WI38 (cell line): ENCODE measurements around the gene KEAP1.

Experiments used
- H3K4me3 ChIP-seq: 2 replicates; pipeline ENCODE4 v1.5.1; 2011; ENCODE audit warnings: low read depth, mild to moderate bottlenecking, control low read depth, low read length
- CTCF ChIP-seq: IDR thresholded peaks from 2 replicates; pipeline ENCODE4 v1.5.1; 2012; ENCODE audit warnings: low read depth, mild to moderate bottlenecking, control low read depth, low read length

The KEAP1 gene

GRCh38 chr19:10505583-10506229 lies 2.5 kb upstream of the KEAP1 start:
- TF ChIP-seq CTCF = peak; percentile 77
- H3K4me3 ChIP-seq = no peak overlapping the region

- H3K4me3 ChIP-seq = peak overlapping the region; percentile 88
- TF ChIP-seq CTCF = no peak
These were observed 593 bp downstream of the KEAP1 start for GRCh38 chr19:10502524-10503001.

GRCh38 chr19:10501971-10502523 lies 1.1 kb downstream of the KEAP1 start:
- H3K4me3 ChIP-seq = peak overlapping the region; percentile 88
- TF ChIP-seq CTCF = no peak

GRCh38 chr19:10500247-10500592 lies 2.9 kb downstream of the KEAP1 start:
- no peak for TF ChIP-seq CTCF

GRCh38 chr19:10499550-10500246 lies 3.5 kb downstream of the KEAP1 start:
- no peak for TF ChIP-seq CTCF
- H3K4me3 ChIP-seq = no peak overlapping the region

More at GRCh38 chr19:10500247-10500592, 2.9 kb downstream of the KEAP1 start:
- H3K4me3 ChIP-seq = no peak overlapping the region

- no peak for TF ChIP-seq CTCF
- H3K4me3 ChIP-seq = no peak overlapping the region
These were observed 5.8 kb downstream of the KEAP1 start for GRCh38 chr19:10497371-10497770.

- H3K4me3 ChIP-seq = no peak overlapping the region
- no peak for TF ChIP-seq CTCF
These were observed 11.6 kb downstream of the KEAP1 start for GRCh38 chr19:10491472-10492047.
